Activated CD4-positive, alpha-beta T cell treated with anti-CD3 and anti-CD28 coated beads for 24 hours (primary cell): ENCODE data around the gene ATP6V1F.

Experiments
- DNase-seq, 2 donors: peaks; one replicate each; pipeline ENCODE4 v3.0.0-alpha.2; 2020; ENCODE audit warnings: low read depth in 2 of 2

Gene ATP6V1F

GRCh38 chr7:128835790-128836641, 26.6 kb upstream of the ATP6V1F start:
- DNase-seq, result no peak

- no peak for DNase-seq
Measured at GRCh38 chr7:128836729-128837348, 25.8 kb upstream of the ATP6V1F start.

DNA sequence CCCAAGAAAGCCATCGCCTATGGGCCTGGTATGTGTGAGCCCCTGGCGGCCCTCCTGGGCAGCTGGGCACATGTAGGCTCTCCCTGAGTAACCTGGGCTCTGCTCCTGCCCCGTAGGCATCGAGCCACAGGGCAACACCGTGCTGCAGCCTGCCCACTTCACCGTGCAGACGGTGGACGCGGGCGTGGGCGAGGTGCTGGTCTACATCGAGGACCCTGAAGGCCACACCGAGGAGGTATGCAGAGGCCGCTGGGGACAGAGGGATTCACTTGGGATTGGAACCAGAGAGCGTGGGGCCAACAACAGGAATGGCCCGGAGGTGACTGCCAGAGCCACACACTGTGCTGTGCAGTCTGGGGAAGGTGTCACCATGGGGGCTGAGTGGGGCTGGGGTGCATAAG, 25.1 kb upstream of the ATP6V1F start:
- DNase-seq, result no peak

GRCh38 chr7:128838109-128838779, 24.4 kb upstream of the ATP6V1F start:
- no peak for DNase-seq

- DNase-seq, result no peak
Measured at GRCh38 chr7:128838981-128839731, 23.5 kb upstream of the ATP6V1F start.

GRCh38 chr7:128839751-128840177, 22.9 kb upstream of the ATP6V1F start:
- no peak for DNase-seq

DNA sequence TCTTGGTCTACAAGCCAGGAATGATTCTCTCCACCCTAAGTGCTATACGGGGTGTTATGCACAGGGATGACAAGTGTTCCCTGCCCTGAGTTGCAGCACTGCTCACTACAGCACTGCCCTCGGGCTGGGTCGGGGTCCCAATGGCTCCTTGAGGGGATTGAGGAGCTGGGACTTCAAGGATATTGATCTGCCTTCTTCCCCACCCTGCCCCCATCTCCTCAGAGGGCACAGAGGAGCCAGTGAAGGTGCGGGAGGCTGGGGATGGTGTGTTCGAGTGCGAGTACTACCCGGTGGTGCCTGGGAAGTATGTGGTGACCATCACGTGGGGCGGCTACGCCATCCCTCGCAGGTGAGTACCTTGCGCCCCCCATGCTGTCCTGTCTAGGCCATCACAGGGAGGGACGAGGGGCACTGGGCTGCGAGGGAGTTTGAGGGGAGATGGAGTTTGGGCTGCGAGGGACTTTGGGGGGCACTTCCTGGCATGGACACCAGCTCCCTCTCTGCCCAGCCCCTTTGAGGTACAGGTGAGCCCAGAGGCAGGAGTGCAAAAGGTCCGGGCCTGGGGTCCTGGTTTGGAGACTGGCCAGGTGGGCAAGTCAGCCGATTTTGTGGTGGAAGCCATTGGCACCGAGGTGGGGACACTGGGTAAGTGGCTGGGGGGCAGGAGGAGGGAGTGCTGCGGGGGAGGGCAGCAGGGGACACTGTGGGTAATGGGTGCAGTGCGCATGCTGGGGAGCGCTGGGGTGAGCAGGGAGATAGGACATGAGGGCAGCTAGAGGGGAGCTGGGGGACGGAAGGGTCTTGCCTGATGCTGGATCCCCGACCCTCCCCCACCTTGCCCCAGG, 22.1 kb upstream of the ATP6V1F start:
- DNase-seq, result no peak

DNA sequence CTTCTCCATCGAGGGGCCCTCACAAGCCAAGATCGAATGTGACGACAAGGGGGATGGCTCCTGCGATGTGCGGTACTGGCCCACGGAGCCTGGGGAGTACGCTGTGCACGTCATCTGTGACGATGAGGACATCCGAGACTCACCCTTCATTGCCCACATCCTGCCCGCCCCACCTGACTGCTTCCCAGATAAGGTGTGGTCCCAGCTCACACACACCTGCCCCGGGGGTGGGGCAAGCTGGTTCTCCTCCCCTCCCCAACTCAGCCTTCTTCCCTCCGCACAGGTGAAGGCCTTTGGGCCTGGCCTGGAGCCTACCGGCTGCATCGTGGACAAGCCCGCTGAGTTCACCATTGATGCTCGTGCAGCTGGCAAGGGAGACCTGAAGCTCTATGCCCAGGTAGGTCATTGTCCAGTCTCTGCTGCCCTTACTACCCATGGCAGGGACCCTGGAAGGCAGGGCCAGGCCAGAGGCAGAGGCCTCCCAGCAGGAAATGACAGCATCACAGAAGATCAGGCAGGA, 21.4 kb upstream of the ATP6V1F start:
- DNase-seq, result no peak

DNA sequence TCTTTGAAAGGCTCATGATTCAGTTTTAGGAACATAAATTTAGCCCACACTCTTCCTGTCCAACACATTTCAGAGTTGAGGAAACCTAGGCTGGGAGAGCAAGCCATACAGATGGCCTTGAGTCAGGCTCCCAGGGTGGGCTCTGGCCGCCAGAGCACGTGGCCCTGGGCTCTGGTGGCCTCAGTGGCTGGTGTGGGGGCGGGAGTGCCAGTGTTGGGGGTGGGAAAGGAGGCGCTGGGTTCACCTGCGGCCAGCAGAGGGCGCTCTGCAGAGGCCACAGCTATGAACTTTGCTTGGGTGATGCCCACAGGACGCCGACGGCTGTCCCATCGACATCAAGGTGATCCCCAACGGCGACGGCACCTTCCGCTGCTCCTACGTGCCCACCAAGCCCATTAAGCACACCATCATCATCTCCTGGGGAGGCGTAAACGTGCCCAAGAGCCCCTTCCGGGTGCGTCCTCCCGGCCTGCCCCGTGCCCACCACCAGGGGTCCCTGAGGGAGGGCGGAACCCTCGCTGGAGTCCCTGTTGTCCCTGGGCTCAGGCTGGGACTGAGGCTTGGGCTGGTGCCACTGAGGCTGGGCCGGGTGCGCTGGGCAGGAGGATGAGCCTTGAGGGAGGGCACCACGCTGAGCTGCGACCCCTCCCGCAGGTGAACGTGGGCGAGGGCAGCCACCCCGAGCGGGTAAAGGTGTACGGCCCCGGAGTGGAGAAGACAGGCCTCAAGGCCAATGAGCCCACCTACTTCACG, 20.6 kb upstream of the ATP6V1F start:
- peak; percentile 34 to 50 for DNase-seq

DNA sequence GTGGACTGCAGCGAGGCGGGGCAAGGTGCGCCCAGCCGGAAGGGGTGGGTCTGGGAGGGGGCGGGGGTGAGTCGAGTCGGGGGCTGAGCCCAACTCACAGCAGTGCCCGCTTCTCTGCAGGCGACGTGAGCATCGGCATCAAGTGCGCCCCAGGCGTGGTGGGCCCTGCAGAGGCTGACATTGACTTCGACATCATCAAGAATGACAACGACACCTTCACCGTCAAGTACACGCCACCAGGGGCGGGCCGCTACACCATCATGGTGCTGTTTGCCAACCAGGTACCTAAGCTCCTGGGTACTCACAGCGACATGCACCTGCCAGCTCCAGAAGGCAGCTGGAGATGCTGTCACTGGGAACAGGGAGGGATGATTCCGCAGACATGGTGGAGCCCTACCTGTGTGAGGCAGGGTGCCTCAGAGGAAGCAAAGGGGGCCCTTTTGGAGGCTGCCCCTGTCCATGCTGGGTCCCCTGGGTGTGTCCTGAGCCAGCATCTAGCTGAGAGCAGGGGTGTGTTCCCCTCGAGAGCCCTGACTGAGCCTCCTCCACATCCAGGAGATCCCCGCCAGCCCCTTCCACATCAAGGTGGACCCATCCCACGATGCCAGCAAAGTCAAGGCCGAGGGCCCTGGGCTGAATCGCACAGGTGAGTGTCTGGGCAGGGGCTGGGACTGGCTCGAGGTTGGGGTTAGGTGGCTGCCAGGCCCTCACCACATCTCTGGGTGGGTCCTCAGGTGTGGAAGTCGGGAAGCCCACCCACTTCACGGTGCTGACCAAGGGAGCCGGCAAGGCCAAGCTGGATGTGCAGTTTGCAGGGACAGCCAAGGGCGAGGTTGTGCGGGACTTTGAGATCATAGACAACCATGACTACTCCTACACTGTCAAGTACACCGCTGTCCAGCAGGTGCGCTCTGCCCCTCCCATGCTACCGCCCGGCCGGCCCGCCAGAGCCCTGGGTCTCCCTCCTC, 19.7 kb upstream of the ATP6V1F start:
- no peak for DNase-seq

DNA sequence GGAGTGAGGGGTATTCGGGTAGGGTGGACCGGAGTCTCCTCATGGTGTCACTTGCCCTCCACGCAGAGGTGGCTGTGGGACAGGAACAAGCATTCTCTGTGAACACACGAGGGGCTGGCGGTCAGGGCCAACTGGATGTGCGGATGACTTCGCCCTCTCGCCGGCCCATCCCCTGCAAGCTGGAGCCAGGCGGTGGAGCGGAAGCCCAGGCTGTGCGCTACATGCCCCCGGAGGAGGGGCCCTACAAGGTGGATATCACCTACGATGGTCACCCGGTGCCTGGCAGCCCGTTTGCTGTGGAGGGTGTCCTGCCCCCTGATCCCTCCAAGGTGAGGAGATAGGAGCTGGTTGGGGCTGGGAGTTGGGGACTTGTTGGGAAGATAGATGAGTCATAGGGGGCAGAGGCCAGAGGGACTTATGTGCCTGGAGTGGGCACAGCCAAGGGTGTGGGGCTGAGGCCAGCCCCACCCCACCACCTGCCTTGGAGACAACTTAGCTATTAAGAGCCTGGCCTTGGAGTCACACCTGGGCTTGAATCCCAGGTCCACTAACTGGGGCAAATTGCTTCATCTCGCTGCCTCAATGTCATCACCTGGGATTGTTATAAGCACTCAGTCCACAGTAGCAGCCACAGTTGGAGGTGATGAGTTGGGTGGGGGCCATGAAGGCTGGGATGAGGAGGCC, 18.6 kb upstream of the ATP6V1F start:
- DNase-seq, result no peak

DNA sequence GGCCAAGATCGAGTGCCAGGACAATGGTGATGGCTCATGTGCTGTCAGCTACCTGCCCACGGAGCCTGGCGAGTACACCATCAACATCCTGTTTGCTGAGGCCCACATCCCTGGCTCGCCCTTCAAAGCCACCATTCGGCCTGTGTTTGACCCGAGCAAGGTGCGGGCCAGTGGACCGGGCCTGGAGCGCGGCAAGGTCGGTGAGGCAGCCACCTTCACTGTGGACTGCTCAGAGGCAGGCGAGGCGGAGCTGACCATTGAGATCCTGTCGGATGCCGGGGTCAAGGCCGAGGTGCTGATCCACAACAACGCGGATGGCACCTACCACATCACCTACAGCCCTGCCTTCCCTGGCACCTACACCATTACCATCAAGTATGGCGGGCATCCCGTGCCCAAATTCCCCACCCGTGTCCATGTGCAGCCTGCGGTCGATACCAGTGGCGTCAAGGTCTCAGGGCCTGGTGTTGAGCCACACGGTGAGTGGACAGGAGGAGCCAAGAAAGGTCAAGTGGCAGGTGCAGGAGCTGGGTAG, 17.8 kb upstream of the ATP6V1F start:
- DNase-seq, result no peak

- no peak for DNase-seq
Measured at GRCh38 chr7:128845475-128845874, 17.2 kb upstream of the ATP6V1F start.

DNA sequence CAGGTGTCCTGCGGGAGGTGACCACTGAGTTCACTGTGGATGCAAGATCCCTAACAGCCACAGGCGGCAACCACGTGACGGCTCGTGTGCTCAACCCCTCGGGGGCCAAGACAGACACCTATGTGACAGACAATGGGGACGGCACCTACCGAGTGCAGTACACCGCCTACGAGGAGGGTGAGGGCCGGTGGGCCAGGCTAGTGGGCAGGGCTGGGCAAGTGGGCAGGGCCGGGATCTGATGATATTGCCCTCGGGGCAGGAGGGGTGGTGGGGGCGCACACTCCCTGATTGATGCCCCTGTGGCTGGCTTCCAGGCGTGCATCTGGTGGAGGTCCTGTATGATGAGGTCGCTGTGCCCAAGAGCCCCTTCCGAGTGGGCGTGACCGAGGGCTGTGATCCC, 16.7 kb upstream of the ATP6V1F start:
- no peak for DNase-seq

DNA sequence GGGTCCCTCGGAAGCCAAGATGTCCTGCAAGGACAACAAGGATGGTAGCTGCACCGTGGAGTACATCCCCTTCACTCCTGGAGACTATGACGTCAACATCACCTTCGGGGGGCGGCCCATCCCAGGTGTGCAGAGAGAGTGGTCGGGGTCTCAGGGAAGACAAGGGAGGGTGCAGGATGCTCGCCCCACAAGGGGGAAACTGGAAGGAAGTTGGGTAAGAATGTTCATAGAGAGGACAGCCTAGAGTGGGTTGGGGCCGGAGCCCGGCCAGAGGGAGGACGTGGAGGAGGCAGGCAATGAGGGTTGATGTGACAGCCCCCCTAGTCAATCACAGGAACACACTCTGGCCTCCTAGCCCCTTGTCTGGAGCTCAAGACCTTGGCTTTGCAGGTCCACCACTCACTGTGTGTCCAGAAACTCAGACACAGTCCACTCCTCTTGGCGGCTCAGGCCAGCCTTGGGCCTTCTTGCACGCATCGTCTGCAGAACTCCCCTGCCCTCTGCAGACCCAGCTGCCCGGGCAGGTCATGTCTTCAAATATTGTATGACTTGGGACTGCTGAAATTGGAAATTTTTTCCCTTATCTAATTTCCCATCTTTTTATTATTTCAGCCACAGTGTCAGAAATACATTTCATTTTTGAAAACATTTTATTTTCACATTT, 15.7 kb upstream of the ATP6V1F start:
- DNase-seq, result no peak

- no peak for DNase-seq
Measured at GRCh38 chr7:128847721-128848211, 14.9 kb upstream of the ATP6V1F start.
